ENCODE data around the gene SLC4A1.
"Not testable (repeated sequence)": the region's sequence is repeated elsewhere in the genome, so short reads cannot be mapped to it uniquely, and the experiment has no call there.

The SLC4A1 gene

DNA sequence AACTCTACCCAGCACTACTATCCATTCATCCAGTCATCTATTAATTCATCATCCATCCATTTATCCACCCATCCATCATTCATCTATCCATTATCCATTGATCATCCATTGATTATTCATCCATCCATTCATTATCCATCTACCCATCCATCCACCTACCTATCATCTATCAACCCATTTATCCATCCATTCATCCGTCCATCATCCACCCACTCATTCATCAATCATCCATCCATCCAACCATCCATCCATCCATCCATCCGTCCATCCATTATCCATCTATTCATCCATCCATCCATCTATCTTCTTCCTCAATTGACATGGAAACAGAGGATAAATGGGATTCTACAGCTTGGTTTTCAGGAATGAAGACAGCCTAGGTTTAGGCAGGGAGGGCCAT, 12.0 kb downstream of the SLC4A1 start:
- DNase-seq, result no peak

DNA sequence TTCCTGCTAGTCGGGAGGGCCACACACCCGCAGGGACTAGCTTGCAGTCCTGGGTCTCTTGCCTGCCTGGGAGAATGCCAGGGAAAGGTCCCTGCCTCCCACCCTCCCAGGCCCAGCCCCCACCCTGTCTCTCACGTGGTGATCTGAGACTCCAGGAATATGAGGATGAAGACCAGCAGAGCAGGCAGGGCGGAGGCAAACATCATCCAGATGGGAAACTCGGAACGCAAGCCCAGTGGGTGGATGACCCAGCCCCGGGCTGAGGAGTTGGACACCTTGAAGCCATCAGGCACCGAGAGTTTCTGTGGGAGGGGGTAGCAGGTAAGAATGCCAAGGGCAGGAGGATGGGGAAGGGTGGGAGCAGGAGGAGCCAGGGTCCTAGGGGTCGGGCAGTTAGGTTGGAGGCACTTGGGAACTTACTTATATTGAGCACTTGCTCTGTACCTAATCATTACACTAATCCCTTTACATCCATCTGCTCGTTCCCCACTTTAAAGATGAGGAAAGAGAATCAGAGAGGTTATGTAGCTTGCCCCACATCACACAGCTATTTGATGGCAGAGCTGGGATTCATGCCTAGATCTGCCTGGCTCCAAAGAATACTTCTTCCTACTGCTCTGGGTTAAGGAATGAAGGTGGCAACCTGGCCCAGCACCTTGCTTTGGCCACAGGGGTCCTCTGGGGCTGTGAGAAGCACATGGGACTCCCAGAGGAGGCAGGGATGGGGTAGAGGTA, 13.4 kb downstream of the SLC4A1 start:
- DNase-seq, result no peak

DNA sequence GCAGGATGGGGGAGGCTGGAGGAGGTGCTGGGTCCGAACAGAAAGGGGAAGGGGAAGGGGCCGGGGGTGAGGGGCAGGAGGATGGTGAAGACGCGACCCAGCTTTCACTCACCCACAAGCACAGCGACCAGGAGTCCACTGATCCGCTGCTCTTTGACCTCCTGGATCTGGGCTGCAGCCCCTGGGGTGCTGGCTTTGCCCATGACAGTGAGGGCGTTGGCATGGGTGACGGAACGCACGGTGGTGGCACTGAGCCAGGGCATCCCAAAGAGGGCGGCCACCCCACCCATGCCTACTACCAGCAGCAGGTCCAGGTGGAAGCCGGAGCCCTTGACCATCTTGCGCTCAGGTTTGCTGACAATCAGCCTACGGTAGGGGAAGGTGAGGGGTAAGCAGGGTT, 14.9 kb downstream of the SLC4A1 start:
- no peak for DNase-seq

DNA sequence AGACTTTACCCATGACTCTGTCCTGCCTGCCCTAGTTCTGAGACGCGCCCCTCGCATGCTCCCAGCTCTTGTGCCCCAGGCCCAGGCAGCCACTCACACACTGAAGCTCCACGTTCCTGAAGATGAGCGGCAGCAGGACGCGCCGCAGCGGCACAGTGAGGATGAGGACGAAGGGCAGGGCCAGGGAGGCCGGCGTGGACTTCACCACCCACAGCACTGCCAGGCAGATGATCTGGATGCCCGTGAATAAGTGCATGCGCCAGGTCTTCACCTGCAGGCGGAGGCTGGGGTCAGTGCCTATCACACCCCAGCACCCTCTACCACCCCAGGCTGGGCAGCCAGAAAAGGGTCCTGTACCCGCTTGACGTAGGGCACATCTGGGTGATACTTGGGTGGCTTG, 16.9 kb downstream of the SLC4A1 start:
- DNase-seq, result no peak

DNA sequence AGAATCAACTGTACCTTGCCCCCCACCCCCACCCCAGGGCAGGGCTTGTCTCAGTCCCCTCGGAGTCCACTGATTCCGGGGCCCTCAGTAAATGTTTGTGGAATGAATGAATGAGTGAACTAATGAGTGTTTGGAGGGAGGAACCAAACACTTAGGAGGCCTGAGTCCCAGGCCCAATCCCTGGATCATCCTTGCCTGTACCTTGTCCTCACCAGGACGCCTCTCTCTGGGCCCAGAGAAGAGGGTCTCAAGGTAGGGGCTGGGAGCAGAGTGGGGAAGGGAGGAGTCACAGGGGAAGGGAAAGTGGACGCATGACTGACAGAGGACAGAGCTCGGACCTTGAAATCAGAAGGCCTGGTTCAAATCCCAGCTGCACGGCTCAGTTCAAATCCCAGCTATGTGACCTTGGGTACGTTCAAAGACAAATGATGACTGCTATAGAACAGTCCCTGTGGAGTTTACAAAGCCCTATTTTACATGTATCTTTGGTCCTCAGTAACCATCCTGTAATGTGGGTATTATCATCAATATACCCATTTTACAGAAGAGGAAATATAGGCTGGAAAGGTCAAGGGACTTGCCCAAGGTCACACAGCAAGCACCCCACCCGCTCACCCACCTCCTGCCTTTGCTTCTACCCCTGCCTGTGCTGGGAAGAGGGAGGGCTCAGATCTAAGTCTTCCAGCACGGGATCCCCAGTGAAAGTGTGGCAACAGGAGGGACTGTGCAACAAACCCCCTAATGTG, 18.3 kb downstream of the SLC4A1 start:
- DNase-seq, result no peak

DNA sequence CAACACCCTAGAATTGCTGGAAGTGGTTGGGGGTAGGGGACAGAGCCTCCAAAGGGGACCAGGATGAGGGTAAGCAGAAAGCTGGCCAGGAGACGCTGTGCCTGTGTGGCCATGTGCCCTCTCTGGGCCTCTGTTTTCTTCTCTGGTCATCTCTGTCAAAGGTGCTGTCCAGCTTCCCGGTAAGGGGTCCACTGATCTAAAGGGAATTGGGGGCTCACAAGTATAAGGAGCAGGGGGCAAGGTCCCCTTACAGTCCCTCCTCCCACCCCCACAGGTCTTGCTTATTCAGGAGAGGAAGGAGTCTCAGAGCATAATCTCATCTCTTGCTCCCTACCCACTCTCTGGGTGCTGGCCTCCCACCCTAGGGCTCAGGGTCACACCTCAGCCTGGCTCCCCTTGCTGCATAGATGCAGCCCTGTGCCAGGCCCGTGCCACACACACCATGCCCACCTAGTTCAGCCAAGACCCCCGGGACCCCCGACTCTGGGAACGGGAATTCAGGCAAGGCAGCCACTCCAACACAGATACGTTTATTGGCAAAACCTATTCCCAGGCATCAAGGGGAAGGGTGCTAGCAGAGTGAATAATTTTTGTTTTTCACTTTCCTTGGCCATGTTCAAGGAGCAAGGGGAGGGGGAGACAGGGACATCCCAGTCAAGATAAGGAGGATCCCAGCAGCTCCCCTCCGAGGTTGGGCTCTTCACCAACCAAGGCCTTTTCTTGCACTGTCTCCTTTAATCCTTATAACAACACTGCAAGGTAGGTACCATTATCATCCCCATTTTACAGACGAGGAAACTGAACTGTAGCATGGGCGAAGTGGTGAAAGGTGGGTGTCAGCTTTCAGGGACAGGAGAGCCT, 19.8 kb downstream of the SLC4A1 start:
- no peak for DNase-seq

DNA sequence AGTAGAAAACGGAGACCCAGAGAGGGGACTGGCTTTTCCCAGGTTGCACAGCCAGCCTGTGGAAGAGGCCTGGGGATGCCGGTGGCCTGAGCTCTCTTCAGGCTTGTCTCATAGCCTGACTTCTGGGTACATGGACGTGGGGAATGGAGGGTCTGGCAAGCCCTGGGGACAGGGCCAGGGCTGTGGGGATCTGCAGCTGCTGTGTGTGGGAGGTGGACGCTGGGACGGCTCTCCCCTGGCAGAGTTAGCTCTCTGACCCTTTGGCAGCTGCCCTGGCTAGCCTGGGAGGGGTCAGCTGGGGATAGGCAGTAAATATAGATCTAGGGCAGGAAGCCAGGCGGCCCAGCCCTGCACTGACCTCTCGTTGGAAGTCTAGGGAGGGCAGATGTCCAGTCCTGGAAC, 20.5 kb downstream of the SLC4A1 start:
- DNase-seq, result no peak

DNA sequence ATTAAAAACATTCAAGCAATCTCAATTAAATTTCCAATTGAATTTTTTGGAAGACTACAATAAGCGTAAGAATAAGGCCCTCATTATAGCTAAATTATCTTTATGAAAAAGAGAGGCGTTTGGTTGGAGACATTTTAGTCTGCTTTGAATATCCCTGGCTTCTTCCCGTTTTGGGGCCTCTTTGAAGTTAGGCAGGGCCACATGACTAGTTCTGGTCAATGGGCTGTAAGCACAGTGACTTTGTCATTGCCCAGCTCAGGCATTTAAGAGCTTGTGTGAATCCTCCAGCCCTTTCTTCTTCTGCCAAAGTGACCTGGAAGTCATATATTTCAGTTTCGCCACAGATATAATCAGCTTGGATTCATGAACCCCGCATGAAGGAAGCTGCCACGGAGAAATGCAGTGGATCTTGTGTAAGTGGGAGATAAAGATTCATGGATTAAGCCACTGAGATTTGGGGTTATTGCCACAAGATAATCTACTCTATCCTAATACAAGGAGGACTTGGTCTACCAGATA, 26.8 kb downstream of the SLC4A1 start:
- no peak for DNase-seq

DNA sequence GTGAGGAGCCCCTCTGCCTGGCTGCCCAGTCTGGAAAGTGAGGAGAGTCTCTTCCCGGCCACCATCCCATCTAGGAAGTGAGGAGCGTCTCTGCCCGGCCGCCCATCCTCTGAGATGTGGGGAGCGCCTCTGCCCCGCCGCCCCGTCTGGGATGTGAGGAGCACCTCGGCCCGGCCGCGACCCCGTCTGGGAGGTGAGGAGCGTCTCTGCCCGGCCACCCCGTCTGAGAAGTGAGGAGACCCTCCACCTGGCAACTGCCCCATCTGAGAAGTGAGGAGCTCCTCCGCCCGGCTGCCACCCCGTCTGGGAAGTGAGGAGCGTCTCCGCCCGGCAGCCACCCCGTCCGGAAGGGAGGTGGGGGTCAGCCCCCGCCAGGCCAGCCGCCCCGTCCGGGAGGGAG, 30.0 kb downstream of the SLC4A1 start:
- not testable (repeated sequence) for DNase-seq

DNA sequence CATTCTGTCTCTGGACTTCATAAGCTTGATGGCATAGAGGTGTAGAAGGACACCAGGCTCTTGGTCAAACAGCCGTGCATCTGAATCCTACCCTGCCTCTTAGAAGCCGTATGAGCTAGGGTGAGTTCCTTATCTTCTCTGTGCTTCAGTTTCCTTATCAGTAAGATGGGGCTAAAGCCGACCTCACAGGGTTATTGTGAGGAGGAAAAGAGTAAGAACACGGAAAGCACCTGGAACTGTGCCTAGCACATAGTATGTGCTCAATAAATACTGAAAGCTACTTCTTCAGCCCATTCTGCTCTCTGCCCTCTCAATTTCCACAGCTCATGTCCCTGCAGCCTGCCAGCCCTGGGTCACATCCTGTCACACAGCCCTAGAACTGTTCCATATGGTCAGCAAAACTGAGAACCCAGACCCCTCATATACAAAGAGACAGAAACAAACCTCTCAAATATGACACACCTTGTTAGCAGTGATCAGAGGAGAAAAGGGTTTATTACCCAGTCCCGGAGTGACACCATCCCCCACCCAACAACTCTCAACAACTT, 31.4 kb downstream of the SLC4A1 start:
- no peak for DNase-seq

DNA sequence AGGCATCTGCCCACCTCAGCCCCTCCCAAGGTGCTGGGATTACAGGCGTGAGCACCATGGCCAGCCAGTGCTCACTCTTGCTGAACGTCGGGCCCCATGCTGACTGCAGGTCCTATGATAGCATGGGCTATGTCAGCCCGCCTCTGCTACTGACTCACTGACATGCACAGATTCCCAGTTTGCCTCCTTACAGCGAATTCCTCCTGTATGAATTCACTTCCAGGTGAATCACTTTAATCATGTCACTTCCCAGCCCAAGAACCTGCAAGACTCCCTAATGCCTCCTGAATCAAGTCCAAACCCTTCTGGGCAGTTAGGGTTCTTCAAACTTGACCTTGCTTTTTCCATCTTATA, 32.4 kb downstream of the SLC4A1 start:
- DNase-seq, result no peak

DNA sequence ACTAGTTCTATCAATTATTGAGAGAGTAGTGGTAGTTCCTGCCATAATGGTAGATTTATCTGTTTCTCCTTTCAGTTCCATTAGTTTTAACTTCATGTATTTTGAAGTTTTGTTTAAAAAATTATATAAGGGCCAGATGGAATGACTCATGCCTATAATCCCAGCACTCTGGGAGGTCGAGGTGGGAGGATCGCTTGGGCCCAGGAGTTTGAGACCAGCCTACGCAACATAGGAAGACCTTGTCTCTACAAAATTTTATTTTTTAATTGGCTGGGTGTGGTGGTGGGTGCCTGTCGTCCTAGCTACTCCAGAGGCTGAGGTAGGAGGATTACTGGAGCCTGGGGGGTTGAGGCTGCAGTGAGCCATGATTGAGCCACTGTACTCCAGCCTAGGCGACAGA, 34.4 kb downstream of the SLC4A1 start:
- DNase-seq, result no peak

DNA sequence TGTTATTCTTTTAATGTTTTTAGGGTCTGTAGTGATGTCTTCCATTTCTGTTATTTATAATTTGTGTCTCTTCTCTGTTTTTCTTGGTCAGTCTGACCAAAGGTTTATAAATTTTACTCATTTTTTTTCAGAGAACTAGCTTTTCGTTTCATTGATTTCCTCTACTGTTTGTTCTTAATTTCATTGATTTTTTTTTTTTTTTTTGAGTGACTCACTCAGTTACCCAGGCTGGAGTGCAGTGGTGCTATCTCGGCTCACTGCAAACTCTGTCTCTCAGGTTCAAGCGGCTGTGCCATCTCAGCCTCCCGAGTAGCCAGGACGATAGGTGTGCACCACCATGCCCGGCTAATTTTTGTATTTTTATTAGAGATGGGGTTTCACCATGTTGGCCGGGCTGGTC, 35.9 kb downstream of the SLC4A1 start:
- DNase-seq, result no peak

DNA sequence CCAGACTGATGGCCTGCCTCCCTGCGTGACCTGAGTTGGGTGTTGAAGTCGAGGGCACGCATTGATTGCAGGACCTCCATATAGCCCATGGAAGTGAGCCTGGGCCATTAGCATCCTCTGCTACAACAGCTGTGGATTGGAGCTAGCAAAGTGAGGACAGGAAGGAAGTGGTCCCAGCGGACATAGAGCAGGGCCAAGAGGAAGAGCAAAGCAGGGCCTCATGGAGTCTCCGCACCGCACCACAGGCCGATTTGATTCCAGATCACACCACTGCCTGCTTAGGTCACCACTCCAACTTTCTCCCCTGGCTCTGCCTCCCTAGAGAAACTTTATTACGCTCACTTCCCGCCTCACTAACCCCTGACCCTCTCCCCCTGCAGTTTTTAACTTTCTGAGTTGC, 37.8 kb downstream of the SLC4A1 start:
- no peak for DNase-seq

DNA sequence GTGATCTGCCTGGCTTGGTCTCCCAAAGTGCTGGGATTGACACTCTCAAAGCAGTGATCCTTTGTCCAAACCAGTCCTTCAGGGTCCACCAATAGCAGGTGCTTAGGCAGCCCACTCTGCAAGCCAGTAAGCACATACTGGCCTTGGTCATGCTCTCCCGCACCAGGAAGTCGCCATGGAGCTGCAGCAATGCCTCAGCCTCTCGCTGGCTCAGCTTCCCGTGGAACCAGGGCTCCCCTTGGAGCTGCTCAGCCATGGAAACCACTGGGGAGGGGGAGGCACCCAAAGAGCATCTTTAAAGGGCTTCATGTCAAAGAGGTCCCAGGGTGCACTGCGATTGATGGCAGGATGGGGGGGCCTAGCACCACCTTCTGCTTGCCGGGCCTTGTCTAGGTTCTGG, 38.8 kb downstream of the SLC4A1 start:
- no peak for DNase-seq

DNA sequence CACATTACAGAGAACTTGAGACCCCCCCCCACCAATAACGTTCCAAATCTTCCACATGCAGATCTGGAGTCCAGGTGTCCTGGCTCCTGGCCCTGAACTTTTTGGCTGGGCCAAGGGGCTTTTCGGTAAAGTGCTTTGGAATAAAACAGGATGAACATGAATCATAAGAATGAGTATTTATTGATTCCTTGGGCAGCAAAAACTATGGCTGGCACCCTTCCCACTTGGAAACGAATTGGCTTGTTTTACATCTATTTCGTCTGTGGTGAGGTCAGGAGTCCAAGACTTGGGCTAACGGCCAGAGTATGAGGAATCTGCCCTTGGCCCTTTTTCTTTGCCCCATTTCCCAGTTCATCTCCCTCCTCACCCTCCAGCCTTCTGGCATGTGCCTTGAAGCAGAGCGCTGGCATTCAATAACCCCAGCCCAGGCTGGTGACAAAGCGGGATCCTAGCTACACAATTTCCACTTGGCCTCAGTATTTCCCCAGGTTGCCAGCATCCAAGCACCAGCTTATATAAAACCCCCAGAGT, 44.3 kb downstream of the SLC4A1 start:
- no peak for DNase-seq

DNA sequence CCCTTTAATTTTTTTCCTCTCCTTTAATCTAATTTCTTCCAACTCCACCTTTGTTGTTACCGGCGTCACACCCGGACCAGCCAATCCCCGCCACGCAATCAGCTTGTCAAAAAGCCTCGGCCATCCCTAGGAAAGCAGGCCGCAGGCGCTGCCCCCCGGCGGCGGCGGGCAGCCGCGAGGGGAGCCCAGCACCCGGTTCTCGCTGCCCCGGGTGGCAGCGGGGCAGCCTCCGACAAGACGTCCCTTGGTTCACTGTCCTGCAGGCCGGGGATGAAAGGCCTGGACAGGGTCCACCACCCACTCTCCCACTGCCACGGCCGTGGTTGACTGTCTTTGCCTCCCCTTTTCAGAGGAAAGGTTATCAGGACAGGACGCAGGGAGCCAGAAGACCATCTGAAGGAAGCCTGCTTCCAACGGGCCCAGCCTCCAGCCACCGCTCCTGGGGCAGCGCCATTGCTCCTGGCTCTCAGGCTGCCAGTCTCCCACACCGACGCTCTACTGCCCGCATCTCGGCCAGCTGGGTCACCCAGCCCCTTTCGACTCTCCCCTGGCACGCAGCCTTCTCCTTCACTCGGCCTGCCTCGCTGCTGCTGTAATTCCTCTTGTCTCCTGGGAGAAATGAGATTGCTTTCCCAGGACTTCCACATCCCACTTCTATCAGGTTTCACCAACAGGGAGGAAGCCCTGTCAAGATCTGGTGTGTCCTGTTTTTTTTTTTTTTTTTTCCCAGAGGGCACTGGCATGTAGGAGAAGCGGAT, 45.6 kb downstream of the SLC4A1 start:
- peak; percentile 68 for DNase-seq

DNA sequence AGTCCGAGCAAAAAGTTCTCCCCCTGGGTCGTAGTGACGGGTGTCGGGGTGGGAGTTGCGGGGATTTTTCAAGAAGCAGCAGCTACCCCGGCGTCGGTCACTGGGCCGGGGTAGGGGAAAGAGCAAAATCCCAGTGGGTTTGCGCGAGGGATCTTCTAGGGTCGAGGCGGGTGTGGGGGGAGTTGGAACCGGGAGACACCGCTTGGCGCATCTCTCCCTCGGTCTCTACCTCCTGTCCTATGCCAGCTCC, 46.1 kb downstream of the SLC4A1 start:
- DNase-seq, result no peak

DNA sequence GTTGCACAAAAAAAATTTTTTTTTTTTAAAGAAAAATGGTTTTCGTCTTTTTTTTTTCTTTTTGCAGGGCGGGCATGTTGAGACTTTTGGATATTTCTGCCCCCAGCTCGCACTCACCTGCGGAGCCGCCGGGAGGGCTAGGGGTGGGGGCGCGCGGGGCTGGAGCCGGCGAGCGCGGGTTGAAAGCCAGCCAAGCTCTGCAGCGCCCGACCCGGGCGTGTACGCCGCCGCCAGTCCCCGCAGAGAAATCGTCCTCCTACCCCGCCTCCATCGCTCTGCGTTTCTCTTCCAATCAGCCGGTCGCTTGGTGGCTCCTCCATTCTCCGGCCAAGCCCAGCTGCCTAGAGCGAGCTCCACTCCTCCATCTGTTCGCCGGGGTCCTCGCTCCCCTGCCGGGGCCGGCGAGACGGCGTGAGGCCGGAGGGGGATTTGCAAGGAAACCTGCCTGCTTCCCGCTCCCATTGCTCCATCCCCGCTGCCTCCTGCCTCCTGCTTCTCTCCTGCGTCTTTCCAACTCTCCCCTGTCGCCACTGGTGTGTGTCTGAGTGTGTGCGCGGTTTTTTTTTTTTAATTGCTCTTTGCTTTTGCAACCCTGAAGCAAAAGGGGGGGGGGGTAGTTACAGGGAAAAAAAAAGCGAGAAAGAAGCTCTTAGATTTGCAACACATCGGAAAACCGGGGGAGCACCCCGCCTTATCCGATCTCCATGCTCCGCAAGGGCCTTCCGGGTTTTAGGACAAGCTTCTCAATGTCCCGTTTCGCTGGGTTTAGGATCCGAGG, 46.7 kb downstream of the SLC4A1 start:
- DNase-seq, result peak; percentile 79

DNA sequence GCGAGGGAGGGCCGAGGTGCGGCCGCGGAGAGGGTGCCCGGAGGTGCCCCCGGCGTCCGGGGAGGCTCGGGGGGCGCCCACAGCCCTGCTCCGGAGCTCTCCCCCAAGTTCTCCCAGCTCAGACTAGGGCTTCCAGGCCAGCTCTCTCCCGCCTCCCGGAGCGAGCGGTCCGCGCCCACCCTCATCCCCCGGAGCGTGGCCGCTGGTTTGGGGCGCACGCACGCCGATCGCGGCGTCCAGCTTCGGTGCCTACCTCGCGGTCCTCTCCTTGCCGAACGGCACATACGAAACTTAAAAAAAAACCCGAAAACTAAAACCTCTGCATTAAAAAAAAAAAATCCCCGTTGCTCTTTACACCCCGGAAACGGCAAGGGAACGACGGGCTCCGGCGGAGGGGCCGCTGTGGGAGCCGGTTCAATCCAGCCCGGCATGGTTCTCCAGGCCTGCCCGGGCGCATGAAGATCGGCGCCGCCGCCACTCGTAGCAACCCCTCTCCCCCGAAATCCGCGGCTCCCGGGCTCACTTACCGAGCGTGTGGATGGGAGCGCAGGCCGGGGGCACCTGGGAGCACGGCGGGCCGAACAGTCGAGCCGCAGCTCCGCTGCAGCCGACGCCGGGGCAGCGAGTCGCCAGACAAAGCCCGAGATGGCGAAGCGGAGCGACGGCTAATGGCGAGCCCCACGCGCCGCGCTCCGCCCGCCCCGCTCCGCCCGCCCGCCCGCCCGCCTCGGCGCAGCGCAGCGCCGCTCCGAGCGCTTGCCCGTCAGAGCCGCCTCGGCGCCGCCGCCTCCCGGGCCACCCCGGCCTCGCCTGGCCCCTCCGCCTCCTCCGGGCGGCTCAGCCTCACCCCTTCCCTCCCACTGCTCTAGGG, 47.5 kb downstream of the SLC4A1 start:
- DNase-seq, result peak; percentile 63
